Measurements from ENCODE around the gene PANX2.

GRCh38 chr22:50197000-50197800 lies 26.7 kb downstream of the PANX2 start:
- TF ChIP-seq EZH2 (optimal IDR thresholded peaks at IDR 0.05; ENCODE audit: low read depth, low read length), result no peak
- TF ChIP-seq CTCF (IDR thresholded peaks at IDR 0.05; ENCODE audit: low read length), result no peak

Data from MM.1S (cell line).